COLO668 (cell line): ENCODE measurements around the gene LRR1.
"Not testable (repeated sequence)": the region's sequence is repeated elsewhere in the genome, so short reads cannot be mapped to it uniquely, and the experiment has no call there.

ENCODE experiments used
- DNase-seq: peaks from one replicate; lab custom pipeline; 2025; ENCODE audit not compliant: unreplicated experiment; lab: John Stamatoyannopoulos, UW

LRR1 gene

GRCh38 chr14:49585803-49586672, 12.7 kb upstream of the LRR1 start, which contains the start of gene RPS29:
TSS of gene RPS29 (minus strand) at chr14:49586380. CDS start at chr14:49586346, 34 bp downstream.
- DNase-seq = peak; percentile 98

- DNase-seq = peak; percentile 39
Observed at GRCh38 chr14:49586673-49587460, 11.9 kb upstream of the LRR1 start.

DNA sequence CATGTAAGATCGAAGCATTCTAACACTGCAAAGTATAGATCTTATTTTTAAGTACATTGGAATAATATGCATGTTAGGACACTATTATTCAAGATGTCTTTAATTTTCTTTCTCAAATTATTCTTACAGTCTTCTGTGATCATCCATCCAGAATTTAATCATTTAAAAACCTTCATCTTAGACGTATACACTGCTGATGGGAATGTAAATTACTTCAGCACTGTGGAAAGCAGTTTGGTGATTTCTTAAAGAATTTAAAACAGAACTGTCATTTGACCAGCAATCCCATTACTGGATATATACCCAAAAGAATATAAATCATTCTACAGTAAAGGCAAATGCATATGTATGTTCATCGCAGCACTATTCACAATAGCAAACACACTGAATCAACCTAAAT, 9.4 kb upstream of the LRR1 start:
- DNase-seq = no peak

GRCh38 chr14:49593016-49593415, 5.7 kb upstream of the LRR1 start:
- DNase-seq = no peak

DNA sequence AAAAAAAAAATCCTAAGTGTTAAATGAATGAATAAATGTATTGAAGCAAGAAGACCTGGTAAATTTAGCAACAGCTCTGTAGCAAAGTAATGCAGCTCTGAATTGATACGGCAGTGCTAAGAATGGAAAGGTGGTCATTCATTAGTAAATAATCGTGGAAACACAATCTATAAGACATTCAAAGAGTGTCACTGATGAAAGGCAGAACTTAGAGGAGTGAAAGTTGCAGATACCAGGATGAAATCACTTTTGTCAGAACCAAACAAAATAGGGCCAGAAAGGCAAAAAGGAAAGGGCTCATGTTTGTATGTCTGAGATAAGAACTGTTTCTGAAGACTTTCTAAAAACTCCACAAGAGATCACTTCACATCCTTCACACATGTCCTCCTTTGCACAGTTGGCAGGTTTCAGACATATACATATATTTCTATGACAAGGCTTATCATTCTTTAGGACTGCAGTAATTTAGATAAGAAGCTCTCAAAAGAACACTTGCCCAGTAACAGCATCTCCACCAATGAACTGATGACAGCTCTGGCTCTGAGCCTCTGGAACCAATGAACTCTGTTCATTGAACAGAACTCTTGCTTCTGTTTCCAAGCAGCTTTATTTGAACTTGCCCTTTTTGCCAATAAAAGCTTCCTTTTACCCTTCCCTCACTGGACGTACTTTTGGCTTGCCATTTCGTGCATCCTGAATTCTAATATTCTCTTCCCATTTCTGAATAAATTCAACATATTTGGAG, 4.2 kb upstream of the LRR1 start:
- DNase-seq = no peak

DNA sequence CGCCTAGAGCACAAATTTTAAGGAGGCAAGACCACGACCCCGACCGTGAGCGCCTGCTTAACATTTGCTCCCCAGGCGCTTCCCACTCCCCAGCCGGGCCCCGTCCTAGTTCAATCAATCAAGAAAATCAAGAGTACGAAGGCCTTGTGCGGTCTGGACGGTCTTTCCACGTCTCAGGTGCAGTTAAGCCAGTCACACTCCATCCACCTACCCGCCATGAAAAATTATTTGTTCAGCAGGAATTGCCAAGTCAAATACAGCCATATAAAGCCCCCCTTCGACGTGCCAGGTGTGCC, 603 bp upstream of the LRR1 start:
- peak; percentile 68 for DNase-seq

DNA sequence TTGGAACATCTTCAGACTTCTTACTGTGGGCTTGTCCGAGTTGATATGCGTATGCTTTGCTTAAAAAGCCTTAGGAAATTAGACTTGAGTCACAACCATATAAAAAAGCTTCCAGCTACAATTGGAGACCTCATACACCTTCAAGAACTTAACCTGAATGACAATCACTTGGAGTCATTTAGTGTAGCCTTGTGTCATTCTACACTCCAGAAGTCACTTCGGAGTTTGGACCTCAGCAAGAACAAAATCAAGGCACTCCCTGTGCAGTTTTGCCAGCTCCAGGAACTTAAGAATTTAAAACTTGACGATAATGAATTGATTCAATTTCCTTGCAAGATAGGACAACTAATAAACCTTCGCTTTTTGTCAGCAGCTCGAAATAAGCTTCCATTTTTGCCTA, 8.8 kb downstream of the LRR1 start:
- no peak for DNase-seq

GRCh38 chr14:49612251-49612650, 13.5 kb downstream of the LRR1 start:
- no peak for DNase-seq

DNA sequence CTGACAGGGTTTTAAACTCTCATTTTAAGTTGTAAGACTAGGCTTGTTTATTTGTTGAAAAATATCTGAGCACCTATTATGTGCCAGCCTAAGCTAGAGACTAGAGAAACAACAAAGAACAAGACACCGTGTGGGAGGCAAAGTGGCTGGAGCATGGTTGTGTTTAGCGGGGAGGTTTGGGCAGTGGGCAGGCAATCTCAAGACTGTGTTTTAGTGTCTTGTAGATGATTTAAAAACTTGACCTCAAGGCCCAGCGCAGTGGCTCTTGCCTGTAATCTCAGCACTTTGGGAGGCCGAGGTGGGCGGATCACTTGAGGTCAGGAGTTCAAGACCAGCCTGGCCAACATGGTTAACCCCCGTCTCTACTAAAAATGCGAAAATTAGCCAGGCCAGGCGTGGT, 13.9 kb downstream of the LRR1 start:
- DNase-seq = no peak

GRCh38 chr14:49614196-49614595, 15.5 kb downstream of the LRR1 start:
- no peak for DNase-seq

DNA sequence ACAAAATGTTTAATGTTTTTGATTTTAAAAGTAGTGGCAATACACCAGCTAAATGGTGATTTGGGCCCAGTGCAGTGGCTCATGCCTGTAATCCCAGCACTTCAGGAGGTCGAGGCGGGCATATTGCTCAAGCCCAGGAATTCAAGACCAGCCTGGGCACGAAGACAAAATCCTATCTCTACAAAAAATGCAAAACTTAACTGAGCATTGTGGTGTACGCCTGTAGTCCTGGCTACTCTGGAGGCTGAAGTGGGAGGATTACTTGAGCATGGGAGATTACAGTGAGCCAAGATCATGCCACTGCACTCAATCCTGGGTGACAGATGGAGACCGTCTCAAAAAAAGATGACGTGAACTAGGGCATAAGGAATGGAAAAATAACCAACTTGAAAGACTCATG, 17.0 kb downstream of the LRR1 start:
- no peak for DNase-seq

GRCh38 chr14:49617852-49618519, 19.2 kb downstream of the LRR1 start:
- no peak for DNase-seq

DNA sequence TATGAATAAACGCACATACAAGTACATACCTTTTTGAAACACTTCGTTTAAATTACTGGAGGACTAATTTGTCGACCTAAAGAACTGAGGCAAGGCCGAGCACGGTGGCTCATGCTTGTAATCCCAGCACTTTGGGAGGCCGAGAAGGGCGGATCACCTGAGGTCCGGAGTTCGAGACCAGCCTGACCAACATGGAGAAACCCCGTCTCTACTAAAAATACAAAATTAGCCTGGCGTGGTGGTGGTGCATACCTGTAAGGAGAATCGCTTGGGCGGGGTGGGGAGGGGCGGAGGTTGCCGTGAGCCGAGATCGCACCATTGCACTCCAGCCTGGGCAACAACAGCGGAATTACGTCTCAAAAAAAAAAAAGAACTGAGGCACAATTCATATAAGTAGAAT, 20.5 kb downstream of the LRR1 start:
- DNase-seq = not testable (repeated sequence)

GRCh38 chr14:49619730-49620129, 21.0 kb downstream of the LRR1 start:
- DNase-seq = no peak

DNA sequence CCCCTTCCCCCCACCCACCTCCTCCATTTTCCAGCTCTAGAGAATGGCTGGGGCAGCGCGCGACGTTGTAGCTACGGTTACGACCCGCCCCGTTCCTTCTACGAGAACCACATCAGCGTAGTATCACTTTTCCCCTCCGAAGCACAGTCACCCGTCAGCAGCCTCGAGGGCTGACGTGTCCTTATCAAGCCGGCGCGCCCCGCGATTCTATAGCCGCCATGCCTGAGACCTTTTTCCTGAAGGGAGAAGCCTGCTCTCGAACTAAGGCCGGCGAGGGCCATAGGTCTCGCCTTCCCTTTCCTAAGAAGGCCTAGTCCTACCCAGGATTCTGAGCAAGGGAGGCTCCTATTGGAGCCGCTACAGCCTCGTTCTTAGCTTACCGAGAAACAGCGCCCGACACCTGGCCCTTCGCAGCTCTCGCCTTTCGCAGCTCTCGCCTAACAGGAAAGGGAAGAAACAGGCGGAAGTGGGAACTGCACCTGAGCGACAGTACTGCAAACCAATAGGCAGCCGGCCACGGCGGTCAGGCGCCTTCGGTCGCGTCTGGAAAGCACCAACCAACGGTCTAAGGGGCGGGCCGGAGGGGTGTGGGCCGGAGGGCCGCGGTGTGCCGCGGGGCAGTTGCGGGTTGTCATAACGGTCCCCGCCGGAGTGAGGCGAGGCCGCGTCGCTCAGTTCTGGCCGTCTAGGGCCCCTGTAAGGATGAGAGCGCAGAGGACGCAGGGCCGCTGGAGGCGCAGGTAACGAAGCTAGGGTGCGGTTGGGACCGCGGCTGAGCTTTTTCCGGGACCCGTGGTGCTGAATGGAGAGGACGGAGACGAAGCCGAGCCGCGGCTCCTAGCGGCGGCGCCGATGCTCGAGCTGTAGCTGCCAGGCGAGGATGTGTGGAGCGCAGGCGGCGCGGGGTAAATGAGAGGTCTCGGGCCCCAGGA, 21.7 kb downstream of the LRR1 start, which contains the start of the genes MGAT2 and RPL36AL:
Gene MGAT2 (plus strand): TSS at position 618 of the 932 bp plus-strand sequence. CDS start 470 bp downstream, outside the sequence.
Gene RPL36AL (minus strand): TSS at position 445 of the 932 bp plus-strand sequence. CDS start 1,522 bp downstream, outside the sequence.
- DNase-seq = peak; percentile 99

DNA sequence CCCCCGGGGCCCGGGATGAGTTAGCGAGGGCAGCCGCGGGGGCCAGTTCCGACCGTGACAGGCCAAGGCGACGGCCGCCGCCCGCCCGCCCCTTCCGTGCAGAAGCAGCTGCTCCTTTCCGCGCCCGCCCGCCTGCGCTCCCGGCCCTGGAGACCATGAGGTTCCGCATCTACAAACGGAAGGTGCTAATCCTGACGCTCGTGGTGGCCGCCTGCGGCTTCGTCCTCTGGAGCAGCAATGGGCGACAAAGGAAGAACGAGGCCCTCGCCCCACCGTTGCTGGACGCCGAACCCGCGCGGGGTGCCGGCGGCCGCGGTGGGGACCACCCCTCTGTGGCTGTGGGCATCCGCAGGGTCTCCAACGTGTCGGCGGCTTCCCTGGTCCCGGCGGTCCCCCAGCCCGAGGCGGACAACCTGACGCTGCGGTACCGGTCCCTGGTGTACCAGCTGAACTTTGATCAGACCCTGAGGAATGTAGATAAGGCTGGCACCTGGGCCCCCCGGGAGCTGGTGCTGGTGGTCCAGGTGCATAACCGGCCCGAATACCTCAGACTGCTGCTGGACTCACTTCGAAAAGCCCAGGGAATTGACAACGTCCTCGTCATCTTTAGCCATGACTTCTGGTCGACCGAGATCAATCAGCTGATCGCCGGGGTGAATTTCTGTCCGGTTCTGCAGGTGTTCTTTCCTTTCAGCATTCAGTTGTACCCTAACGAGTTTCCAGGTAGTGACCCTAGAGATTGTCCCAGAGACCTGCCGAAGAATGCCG, 22.6 kb downstream of the LRR1 start:
- DNase-seq = peak; percentile 89

- no peak for DNase-seq
Observed at GRCh38 chr14:49622022-49622607, 23.4 kb downstream of the LRR1 start.

DNA sequence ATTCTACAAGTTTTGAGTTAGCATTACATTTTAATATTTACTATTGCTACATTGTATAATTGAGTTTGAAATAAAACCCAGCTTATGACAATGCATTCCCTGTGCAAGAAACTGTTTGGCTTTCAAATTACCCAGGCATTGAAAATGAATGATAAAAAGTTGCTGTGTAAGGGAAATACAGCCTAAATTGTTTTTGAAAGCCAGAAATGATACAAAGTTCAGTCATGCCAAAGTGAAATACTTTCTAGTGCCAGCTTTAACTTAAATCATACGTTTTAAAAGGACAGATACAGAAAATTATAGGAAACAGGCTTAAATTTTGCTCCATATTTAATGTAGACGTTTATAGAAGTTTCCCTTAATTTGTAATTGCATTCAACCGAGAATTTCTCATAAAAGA, 24.6 kb downstream of the LRR1 start:
- no peak for DNase-seq
